Measurements from ENCODE around the gene NCF4.

GRCh38 chr22:36899498-36899897, 38.7 kb downstream of the NCF4 start:
- no peak for TF ChIP-seq FOSL2 (IDR thresholded peaks at IDR 0.05)
- TF ChIP-seq FOSL2 (CRISPR knock-in tag; IDR thresholded peaks at IDR 0.05): no peak
- TF ChIP-seq USF2 (IDR thresholded peaks at IDR 0.05): no peak
- TF ChIP-seq POLR2A (IDR thresholded peaks at IDR 0.05; ENCODE audit: low read length): no peak
- TF ChIP-seq SREBF2 (IDR thresholded peaks at IDR 0.05): no peak
- no peak for TF ChIP-seq REST (IDR thresholded peaks at IDR 0.05)
- no peak for TF ChIP-seq NFE2L2 (conservative IDR thresholded peaks at IDR 0.05; ENCODE audit: low read length)
- no peak for TF ChIP-seq CTCF (IDR thresholded peaks at IDR 0.05)
- no peak for TF ChIP-seq JUN (IDR thresholded peaks at IDR 0.05)
- TF ChIP-seq BHLHE40 (IDR thresholded peaks at IDR 0.05; ENCODE audit: low read depth, low read length): no peak
